GM18526 (cell line): ENCODE data around the gene PRMT5.

Experiments
- POLR2A ChIP-seq: IDR thresholded peaks from 3 replicates; pipeline ENCODE4 v1.6.1; 2011; ENCODE audit not compliant: insufficient read length; ENCODE audit errors: extremely low read depth

Gene PRMT5

GRCh38 chr14:22907429-22907828 is 21.7 kb downstream of the PRMT5 start:
- TF ChIP-seq POLR2A: no peak

- no peak for TF ChIP-seq POLR2A
Observed at GRCh38 chr14:22906073-22906472, 23.1 kb downstream of the PRMT5 start.

DNA sequence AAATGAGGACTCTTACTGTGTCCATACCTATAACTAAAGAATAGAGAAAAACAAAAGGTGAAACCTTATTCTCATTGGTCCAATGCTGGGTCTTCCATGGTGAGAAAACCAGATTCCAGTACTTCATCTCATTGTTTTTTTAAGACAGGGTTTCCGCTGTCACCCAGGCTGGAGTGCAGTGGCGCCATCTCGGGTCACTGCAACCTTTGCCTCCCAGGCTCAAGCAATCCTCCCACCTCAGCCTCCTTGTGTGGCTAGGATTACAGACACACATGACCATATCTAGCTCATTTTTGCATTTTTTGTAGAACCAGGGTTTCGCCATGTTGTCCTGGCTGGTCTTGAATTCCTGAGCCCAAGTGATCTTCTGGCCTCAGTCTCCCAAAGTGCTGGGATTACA is 23.5 kb downstream of the PRMT5 start:
- TF ChIP-seq POLR2A: no peak

DNA sequence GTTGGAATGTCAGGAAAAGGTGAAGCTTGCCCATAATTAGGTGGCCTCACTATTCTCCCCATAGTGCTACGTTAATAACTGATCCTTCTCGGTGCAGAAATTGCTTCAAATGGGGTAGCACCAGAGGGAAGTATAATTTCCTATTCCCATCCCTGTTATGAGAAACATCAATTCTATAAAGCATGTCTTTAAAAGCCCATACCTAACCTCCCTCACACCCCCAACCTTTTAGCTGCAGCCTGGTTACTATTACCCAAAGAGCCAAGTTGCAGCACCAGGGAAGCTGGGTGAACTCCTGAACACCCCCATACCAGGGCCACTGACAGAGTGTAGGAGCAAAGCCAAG is 25.5 kb downstream of the PRMT5 start:
- no peak for TF ChIP-seq POLR2A

DNA sequence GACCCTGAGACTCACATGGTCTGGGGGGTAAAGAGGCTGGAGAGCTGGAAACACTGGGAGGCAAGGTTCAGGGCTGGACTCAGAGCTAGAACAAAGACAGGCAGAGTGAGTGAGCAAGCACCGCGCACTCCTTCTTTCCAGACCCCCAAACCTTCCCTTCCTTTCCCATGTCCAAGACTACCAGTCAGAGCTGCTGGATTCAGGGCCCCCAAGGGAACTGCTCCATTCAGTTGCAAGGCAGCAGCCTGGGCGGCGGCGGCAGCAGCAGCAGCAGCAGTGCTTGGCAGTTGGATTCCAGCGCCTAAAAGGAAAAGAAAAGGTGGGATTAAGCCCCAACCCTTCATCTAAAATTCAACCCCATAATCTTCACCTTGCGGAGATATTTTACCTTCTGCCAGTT is 27.4 kb downstream of the PRMT5 start:
- no peak for TF ChIP-seq POLR2A

DNA sequence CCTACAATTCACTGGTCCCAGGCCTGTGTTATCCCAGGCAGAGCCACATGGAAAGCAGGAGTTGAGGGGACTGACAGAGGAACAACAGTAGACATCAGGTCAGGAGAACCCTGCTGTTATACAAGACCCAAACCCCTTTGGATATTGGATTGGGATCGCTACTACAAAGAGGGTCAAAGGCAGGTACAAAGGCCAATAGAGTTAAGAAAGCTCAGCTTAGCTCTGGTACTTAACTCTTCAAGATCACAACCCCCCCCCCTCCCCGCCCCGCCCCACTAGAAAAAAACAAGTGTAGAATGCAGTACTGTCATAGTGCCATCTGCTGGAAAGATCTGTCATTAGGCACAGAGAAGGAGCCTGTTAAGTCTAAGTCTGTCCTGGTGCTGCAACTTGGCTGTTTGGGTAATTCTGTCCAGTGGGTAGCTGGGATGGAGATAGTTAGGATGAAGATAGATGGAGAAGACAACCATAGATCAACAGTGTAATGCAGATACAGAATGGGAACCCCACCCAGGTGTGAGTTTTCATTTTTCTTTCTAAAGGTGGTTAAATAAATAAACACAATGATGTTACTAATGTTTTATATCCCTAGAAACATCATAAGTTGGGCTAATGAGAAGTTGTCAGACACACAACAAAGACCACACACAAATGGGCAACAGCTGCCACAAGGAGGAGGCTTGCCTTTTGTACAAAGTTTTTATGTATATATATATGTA is 28.9 kb downstream of the PRMT5 start:
- TF ChIP-seq POLR2A: no peak

GRCh38 chr14:22898302-22899090 is 30.7 kb downstream of the PRMT5 start:
- TF ChIP-seq POLR2A: no peak

GRCh38 chr14:22897357-22897756 is 31.8 kb downstream of the PRMT5 start:
- TF ChIP-seq POLR2A: no peak

- TF ChIP-seq POLR2A: no peak
Observed at GRCh38 chr14:22896760-22897159, 32.4 kb downstream of the PRMT5 start.

DNA sequence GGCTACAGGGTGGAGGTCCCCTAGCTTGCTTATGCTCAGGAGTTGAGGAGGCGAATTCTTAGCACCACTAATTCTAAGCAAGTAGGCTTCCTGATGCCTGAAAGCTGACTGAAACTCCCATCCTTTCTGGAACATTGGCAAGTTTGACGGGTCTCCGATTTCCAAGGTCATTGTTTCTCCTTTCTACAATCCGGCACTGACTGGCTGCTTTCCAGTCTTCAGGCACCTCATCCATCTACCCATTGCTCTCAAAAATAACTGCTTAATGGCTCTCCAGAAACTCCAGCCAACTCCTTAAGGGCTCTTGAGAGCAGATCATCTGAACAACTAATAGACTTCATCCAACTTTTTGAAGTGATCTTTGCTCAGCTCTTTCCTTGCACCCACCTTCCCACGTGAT is 32.8 kb downstream of the PRMT5 start:
- TF ChIP-seq POLR2A: no peak

DNA sequence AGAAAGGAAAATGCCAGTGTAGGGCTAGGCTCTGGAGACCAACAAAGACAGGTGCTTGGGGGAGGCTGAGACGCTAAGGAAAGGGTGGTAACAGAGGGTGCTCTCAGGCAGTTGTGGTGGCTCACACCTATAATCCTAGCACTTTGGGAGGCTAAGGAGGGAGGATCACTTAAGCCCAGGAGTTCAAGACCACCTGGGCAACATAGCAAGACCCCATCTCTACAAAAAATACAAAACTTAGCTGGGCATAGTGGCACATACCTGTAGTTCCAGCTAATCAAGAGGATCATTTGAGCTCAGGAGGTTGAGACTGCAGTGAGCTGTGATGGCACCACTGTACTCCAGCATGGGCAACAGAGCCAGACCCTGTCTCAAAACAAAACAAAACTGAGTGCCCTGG is 33.8 kb downstream of the PRMT5 start:
- TF ChIP-seq POLR2A: no peak

DNA sequence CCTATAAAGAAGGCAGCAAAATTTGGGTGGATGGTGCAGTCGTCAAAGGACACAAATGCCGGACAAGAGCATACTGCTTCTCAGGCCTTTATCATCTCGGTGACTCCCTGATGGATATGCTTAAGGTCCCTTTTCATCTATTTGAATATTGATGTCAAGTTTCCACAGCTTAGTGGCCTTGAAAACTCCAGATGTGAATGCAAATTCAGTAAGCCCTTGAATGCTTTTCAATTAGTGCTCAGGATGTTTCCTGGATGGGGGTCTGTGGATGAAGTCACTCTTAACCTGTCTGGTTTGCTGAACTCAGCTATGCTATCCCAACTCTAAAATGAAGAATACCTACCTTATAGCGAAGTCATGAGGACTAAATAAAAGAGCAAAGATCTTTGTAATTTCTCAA is 35.5 kb downstream of the PRMT5 start:
- no peak for TF ChIP-seq POLR2A

- TF ChIP-seq POLR2A: no peak
Observed at GRCh38 chr14:22892488-22892887, 36.7 kb downstream of the PRMT5 start.

- TF ChIP-seq POLR2A: no peak
Observed at GRCh38 chr14:22890416-22890815, 38.8 kb downstream of the PRMT5 start.

DNA sequence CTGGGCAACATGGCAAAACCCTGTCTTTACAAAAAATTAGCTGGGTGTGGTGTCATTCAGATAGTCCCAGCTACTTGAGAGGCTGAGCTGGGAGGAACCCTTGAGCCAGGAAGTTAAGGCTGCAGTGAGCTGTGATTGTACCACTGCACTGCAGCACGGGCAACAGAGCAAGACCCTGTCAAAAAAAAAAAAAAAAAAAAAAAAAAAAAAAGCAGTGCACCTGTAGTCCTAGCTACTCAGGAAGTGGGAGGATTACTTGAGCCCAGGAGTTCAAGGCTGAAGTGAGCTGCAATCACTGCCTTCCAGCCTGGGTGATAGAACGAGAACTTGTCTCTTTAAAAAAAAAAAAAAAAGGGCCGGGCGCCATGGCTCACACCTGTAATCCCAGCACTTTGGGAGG is 40.5 kb downstream of the PRMT5 start:
- no peak for TF ChIP-seq POLR2A

- TF ChIP-seq POLR2A: peak; percentile 55
Observed at GRCh38 chr14:22887990-22888378, 41.2 kb downstream of the PRMT5 start.
